Upper lobe of left lung (tissue), 4 donors: ENCODE data around the gene OSBP2.

ENCODE experiments used
- CTCF ChIP-seq, 6 experiments: fragments of 450-650 bp in 4 of 6; fragments of 200-600 bp in 2 of 6; sonication (generic) in 2 of 6; IDR thresholded peaks; one replicate each; pipeline ENCODE4 v1.5.1; 2016 to 2019; ENCODE audit warnings: antibody characterized with exemption in 6 of 6
- POLR2A ChIP-seq, 4 donors: fragments of 450-650 bp; IDR thresholded peaks; one replicate each; pipeline ENCODE4 v1.5.1; 2016 to 2017; ENCODE audit warnings: antibody characterized with exemption in 4 of 4, mild to moderate bottlenecking in 2 of 4

- TF ChIP-seq POLR2A (IDR thresholded peaks at IDR 0.05) (peak in 1 of 4 donors; percentile 9), CTCF (IDR thresholded peaks at IDR 0.05) (no peak)
Observed at GRCh38 chr22:30694640-30695350, at the start of gene OSBP2.
